Measurements from ENCODE around the gene THBD.

The THBD gene

GRCh38 chr20:23084282-23084844 lies 34.9 kb upstream of the THBD start:
- no peak for DNase-seq

- DNase-seq, result no peak
These were observed 34.2 kb upstream of the THBD start for GRCh38 chr20:23083553-23084220.

- no peak for DNase-seq
These were observed 33.5 kb upstream of the THBD start for GRCh38 chr20:23082846-23083552.

- DNase-seq, result no peak
These were observed 31.9 kb upstream of the THBD start for GRCh38 chr20:23081263-23081819.

- no peak for DNase-seq
These were observed 31.0 kb upstream of the THBD start for GRCh38 chr20:23080521-23080920.

- DNase-seq, result no peak
These were observed 30.5 kb upstream of the THBD start for GRCh38 chr20:23079926-23080325.

GRCh38 chr20:23079016-23079351 lies 29.5 kb upstream of the THBD start:
- no peak for DNase-seq

- no peak for DNase-seq
These were observed 29.0 kb upstream of the THBD start for GRCh38 chr20:23078351-23079015.

GRCh38 chr20:23077277-23077676 lies 27.8 kb upstream of the THBD start:
- DNase-seq, result no peak

GRCh38 chr20:23074052-23074451 lies 24.6 kb upstream of the THBD start:
- no peak for DNase-seq

- no peak for DNase-seq
These were observed 23.6 kb upstream of the THBD start for GRCh38 chr20:23072892-23073586.

- no peak for DNase-seq
These were observed 22.5 kb upstream of the THBD start for GRCh38 chr20:23071996-23072395.

GRCh38 chr20:23071398-23071797 lies 21.9 kb upstream of the THBD start:
- no peak for DNase-seq

GRCh38 chr20:23069108-23069507 lies 19.6 kb upstream of the THBD start:
- no peak for DNase-seq

- no peak for DNase-seq
These were observed 18.8 kb upstream of the THBD start for GRCh38 chr20:23068283-23068682.

- DNase-seq, result no peak
These were observed 17.3 kb upstream of the THBD start for GRCh38 chr20:23066772-23067171.

GRCh38 chr20:23065266-23066201 lies 16.1 kb upstream of the THBD start:
- no peak for DNase-seq

GRCh38 chr20:23063581-23063980 lies 14.1 kb upstream of the THBD start:
- no peak for DNase-seq

GRCh38 chr20:23063168-23063567 lies 13.7 kb upstream of the THBD start:
- DNase-seq, result no peak

- no peak for DNase-seq
These were observed 13.2 kb upstream of the THBD start for GRCh38 chr20:23062632-23063031.

- DNase-seq, result no peak
These were observed 12.5 kb upstream of the THBD start for GRCh38 chr20:23061734-23062561.
